HG03135 (cell line): ENCODE measurements around the gene TPSD1.
"Not testable (repeated sequence)": the region's sequence is repeated elsewhere in the genome, so short reads cannot be mapped to it uniquely, and the experiment has no call there.

ENCODE experiments used
- ATAC-seq: cut with Tn5 transposase; IDR thresholded peaks from one replicate; pipeline ENCODE4 v1.9.1; 2021; ENCODE audit warnings: mild to moderate bottlenecking, moderate library complexity; ENCODE audit not compliant: unreplicated experiment

The TPSD1 gene

GRCh38 chr16:1240436-1240835 lies 15.4 kb upstream of the TPSD1 start, which contains the start of gene TPSAB1:
Gene TPSAB1 (plus strand): TSS chr16:1240705. CDS start chr16:1240939, 234 bp downstream.
- ATAC-seq, result not testable (repeated sequence)

- not testable (repeated sequence) for ATAC-seq
These were observed 14.8 kb upstream of the TPSD1 start for GRCh38 chr16:1241081-1241480.

- not testable (repeated sequence) for ATAC-seq
These were observed 12.5 kb upstream of the TPSD1 start for GRCh38 chr16:1243363-1243762.

- ATAC-seq, result not testable (repeated sequence)
These were observed 11.7 kb upstream of the TPSD1 start for GRCh38 chr16:1243907-1244850.

- no peak for ATAC-seq
These were observed 11.0 kb upstream of the TPSD1 start for GRCh38 chr16:1244881-1245280.

GRCh38 chr16:1245452-1246020 lies 10.3 kb upstream of the TPSD1 start:
- ATAC-seq, result no peak

- not testable (repeated sequence) for ATAC-seq
These were observed 7.8 kb upstream of the TPSD1 start for GRCh38 chr16:1247903-1248537.

- not testable (repeated sequence) for ATAC-seq
These were observed 6.7 kb upstream of the TPSD1 start for GRCh38 chr16:1249031-1249755.

GRCh38 chr16:1253701-1254364 lies 2.0 kb upstream of the TPSD1 start:
- ATAC-seq, result not testable (repeated sequence)

- ATAC-seq, result not testable (repeated sequence)
These were observed 1.0 kb upstream of the TPSD1 start for GRCh38 chr16:1254821-1255220.

- not testable (repeated sequence) for ATAC-seq
These were observed 516 bp downstream of the TPSD1 start for GRCh38 chr16:1256296-1256873.

GRCh38 chr16:1256874-1257322 lies 1.0 kb downstream of the TPSD1 start:
- ATAC-seq, result no peak

- no peak for ATAC-seq
These were observed 1.8 kb downstream of the TPSD1 start for GRCh38 chr16:1257561-1258224.

GRCh38 chr16:1258225-1258600 lies 2.3 kb downstream of the TPSD1 start:
- ATAC-seq, result no peak

- ATAC-seq, result no peak
These were observed 3.3 kb downstream of the TPSD1 start for GRCh38 chr16:1258906-1259759.

GRCh38 chr16:1259760-1260068 lies 3.8 kb downstream of the TPSD1 start:
- ATAC-seq, result no peak

GRCh38 chr16:1260101-1260680 lies 4.3 kb downstream of the TPSD1 start:
- ATAC-seq, result no peak
